Gastrocnemius medialis (tissue), 4 donors: Measurements from ENCODE around the gene ADAMTSL3. TPM values are rescaled to one million over a fixed set of nuclear protein-coding genes. Genes with fewer than 3 reads are reported as not detected.

Experiments
- ATAC-seq, 2 donors: fragments of 150-250 bp; one replicate each; pipeline ENCODE4 v1.9.1; 2016
- DNase-seq, 2 donors: peaks; one replicate each; pipeline ENCODE4 v3.0.0-alpha.2; 2019
- H3K27ac ChIP-seq, 4 donors: fragments of 200-600 bp; sonication (generic); 1 replicate in 1 of 4; 2 replicates in 3 of 4; pipeline ENCODE4 v1.5.1; 2016 to 2018; ENCODE audit warnings: mild to moderate bottlenecking in 2 of 4, moderate library complexity in 1 of 4
- H3K27me3 ChIP-seq, 3 donors: fragments of 200-600 bp; sonication (generic) in 2 of 3; 1 replicate in 1 of 3; 2 replicates in 2 of 3; pipeline versions ENCODE4 v1.5.1 to v1.6.0; 2016 to 2019; ENCODE audit warnings: mild to moderate bottlenecking in 1 of 3, moderate library complexity in 1 of 3
- H3K36me3 ChIP-seq, 2 donors: fragments of 200-600 bp; sonication (generic) in 1 of 2; one replicate each; pipeline ENCODE4 v1.5.1; 2017 to 2018
- H3K4me1 ChIP-seq, 2 donors: fragments of 200-600 bp; sonication (generic) in 1 of 2; one replicate each; pipeline ENCODE4 v1.5.1; 2016 to 2017; ENCODE audit warnings: mild to moderate bottlenecking in 2 of 2
- H3K4me3 ChIP-seq, 4 donors: fragments of 200-600 bp; sonication (generic) in 3 of 4; 1 replicate in 1 of 4; 2 replicates in 3 of 4; pipeline ENCODE4 v1.5.1; 2016 to 2019; ENCODE audit warnings: mild to moderate bottlenecking in 2 of 4
- H3K9me3 ChIP-seq, 3 donors: fragments of 200-600 bp; sonication (generic) in 2 of 3; 1 replicate in 1 of 3; 2 replicates in 2 of 3; pipeline ENCODE4 v1.5.1; 2016 to 2019
- CTCF ChIP-seq, 5 experiments: fragments of 450-650 bp in 3 of 5; fragments of 200-600 bp in 2 of 5; sonication (generic) in 2 of 5; IDR thresholded peaks in 4 of 5; conservative IDR thresholded peaks in 1 of 5; 1 replicate in 4 of 5; 2 replicates in 1 of 5; pipeline ENCODE4 v1.5.1; 2016 to 2019; ENCODE audit warnings: antibody characterized with exemption in 5 of 5, mild to moderate bottlenecking in 3 of 5, moderate library complexity in 3 of 5
- POLR2A ChIP-seq, 2 donors: fragments of 450-650 bp; IDR thresholded peaks; one replicate each; pipeline ENCODE4 v1.6.1; 2017; ENCODE audit warnings: antibody characterized with exemption in 2 of 2, mild to moderate bottlenecking in 2 of 2, moderate library complexity in 2 of 2
- in situ Hi-C, 4 donors: fragments of 200-750 bp; cut with MboI; loops; one replicate each; pipeline versions ENCODE4 v1.15.0 to v1.8.0; 2017; ENCODE audit warnings: low sequenced_read_pairs in 4 of 4
- intact Hi-C: fragments of 100-400 bp; cut with DNase I; formaldehyde crosslinking; loops from one replicate; pipeline ENCODE4 v1.15.1; 2023; ENCODE audit warnings: low total_unique reads
- total RNA-seq, 4 donors: library from RNA; depleted of rRNA; stranded (reverse); fragments of >200 nt; gene quantifications; one replicate each; pipeline versions ENCODE4 v1.1.0 to v1.2.3, GENCODE V29; 2016

Gene ADAMTSL3
- total RNA-seq, 4 donors from 2014 or later, result 0.66 to 2.9 (median 0.76) TPM

DNA sequence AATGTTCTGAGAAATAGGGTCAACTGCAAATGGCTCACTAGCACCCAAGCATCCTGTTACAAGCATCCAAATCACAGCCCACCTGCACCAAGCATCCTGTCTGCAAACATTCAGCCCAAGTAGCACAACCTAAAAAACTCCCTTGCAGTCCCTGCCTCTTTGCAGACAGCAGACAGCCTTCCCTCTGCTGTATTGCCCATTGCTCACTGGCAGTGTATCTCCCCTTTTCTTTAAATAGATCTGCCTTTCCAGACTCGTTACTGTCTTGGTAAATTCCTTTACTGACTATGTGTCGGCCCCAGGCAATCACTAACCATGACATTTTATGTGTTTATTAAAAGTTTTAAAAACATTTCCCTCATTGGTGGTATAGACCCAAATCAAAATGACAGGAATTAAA lies 155.4 kb downstream of the ADAMTSL3 start:
- H3K27me3 ChIP-seq, result no peaks in the 10 kb centered on the region
- no peak overlapping the region for H3K4me3 ChIP-seq
- H3K36me3 ChIP-seq, result peaks cover 0 to 5% of the 10 kb centered on the region in 2 donors
- DNase-seq, result no peak
- no peaks in the 10 kb centered on the region for H3K4me1 ChIP-seq
- TF ChIP-seq POLR2A (IDR thresholded peaks at IDR 0.05) (no peak), CTCF (IDR thresholded peaks at IDR 0.05 in 4 of 5, conservative IDR thresholded peaks at IDR 0.05 in 1 of 5) (no peak)
- no peak overlapping the region for H3K27ac ChIP-seq
- in situ Hi-C loops (no loop called here), intact Hi-C loops (no loop called here)
- ATAC-seq, result no peak
- peaks cover 0 to 3% (median 0%) of the 10 kb centered on the region in 3 donors for H3K9me3 ChIP-seq

GRCh38 chr15:83810110-83810509 lies 156.2 kb downstream of the ADAMTSL3 start:
- ATAC-seq, result no peak

GRCh38 chr15:83813682-83814081 lies 159.8 kb downstream of the ADAMTSL3 start:
- H3K4me1 ChIP-seq, result no peaks in the 10 kb centered on the region
- in situ Hi-C loops, result no loop called here
- DNase-seq (no peak), ATAC-seq (no peak)
- TF ChIP-seq CTCF (IDR thresholded peaks at IDR 0.05 in 4 of 5, conservative IDR thresholded peaks at IDR 0.05 in 1 of 5) (no peak), POLR2A (IDR thresholded peaks at IDR 0.05) (no peak)
- H3K27ac ChIP-seq, result no peak overlapping the region
- H3K9me3 ChIP-seq, result no peaks in the 10 kb centered on the region
- intact Hi-C loops, result no loop called here
- no peak overlapping the region for H3K4me3 ChIP-seq
- no peaks in the 10 kb centered on the region for H3K27me3 ChIP-seq
- no peaks in the 10 kb centered on the region for H3K36me3 ChIP-seq

More at GRCh38 chr15:83810110-83810509, 156.2 kb downstream of the ADAMTSL3 start:
- intact Hi-C loops, result no loop called here
- Histone ChIP-seq H3K4me1 (no peaks in the 10 kb centered on the region), H3K27me3 (no peaks in the 10 kb centered on the region), H3K4me3 (no peak overlapping the region), H3K27ac (no peak overlapping the region), H3K9me3 (peaks cover 0 to 3% (median 0%) of the 10 kb centered on the region in 3 donors), H3K36me3 (peaks cover 0 to 5% of the 10 kb centered on the region in 2 donors)
- TF ChIP-seq CTCF (IDR thresholded peaks at IDR 0.05 in 4 of 5, conservative IDR thresholded peaks at IDR 0.05 in 1 of 5) (no peak), POLR2A (IDR thresholded peaks at IDR 0.05) (no peak)
- no peak for DNase-seq
- in situ Hi-C loops, result no loop called here

DNA sequence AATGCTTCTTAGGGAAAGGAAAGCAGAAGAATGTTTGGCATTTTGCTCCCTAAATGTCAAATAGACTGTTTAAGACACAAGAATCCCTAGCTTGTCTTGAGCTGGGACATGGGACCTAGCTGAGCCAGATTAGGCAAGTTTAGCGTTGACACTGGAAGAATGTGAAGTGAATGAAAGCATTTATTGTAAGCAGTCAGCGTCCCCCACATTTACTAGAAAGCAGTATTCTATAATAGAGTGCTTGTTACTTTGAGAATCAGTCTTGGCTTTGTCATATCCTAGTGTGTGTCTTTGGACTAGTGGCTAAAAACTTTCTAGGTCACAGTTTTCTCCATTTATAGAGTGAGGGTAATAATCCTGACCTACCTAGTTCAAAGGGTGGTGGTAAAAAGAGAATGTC lies 161.6 kb downstream of the ADAMTSL3 start:
- intact Hi-C loops, result no loop called here
- in situ Hi-C loops, result no loop called here
- Histone ChIP-seq H3K4me1 (no peaks in the 10 kb centered on the region), H3K36me3 (no peaks in the 10 kb centered on the region), H3K9me3 (no peaks in the 10 kb centered on the region), H3K27me3 (no peaks in the 10 kb centered on the region), H3K4me3 (no peak overlapping the region), H3K27ac (no peak overlapping the region)
- no peak for DNase-seq
- ATAC-seq, result no peak
- TF ChIP-seq CTCF (IDR thresholded peaks at IDR 0.05 in 4 of 5, conservative IDR thresholded peaks at IDR 0.05 in 1 of 5) (no peak), POLR2A (IDR thresholded peaks at IDR 0.05) (no peak)
